ENCODE data around the gene IGF1R.

Gene IGF1R

DNA sequence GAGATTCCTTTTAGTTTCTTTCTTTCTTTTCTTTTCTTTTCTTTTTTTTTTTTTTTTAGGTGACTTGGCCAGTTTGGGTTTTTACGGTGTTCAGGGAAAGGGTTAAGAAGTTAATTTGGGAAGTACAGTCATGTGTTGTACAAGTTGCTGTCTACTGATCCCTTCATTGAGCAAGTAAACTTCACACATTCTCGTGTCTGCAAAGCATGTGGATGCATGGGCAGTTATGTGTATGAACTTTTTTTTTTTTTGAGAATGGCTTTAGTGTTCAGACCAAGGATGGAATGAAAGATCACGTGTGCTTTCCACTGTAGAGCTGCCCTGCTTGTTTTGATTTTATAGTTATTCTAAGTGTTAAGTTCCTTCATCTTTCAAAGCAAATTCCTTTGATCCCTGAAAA lies 227.0 kb downstream of the IGF1R start:
- Histone ChIP-seq H3K4me2 (ENCODE audit: low read length) (no peak overlapping the region), H3K27ac (ENCODE audit: low read length) (no peak overlapping the region), H3K4me1 (ENCODE audit: low read length) (peaks cover 12% of the 10 kb centered on the region), H3K79me2 (ENCODE audit: low read length) (no peaks in the 10 kb centered on the region), H3K4me3 (ENCODE audit: low read length) (no peak overlapping the region), H3K27me3 (ENCODE audit: low read depth, low read length) (peaks cover 16% of the 10 kb centered on the region), H4K20me1 (ENCODE audit: insufficient read depth, low read length) (0 out of 2 replicates have a peak, but pooled peaks cover 8% of the 10 kb centered on the region), H3K9ac (ENCODE audit: low read length) (no peak overlapping the region), H2AFZ (ENCODE audit: low read depth, low read length) (no peak overlapping the region), H3K9me3 (ENCODE audit: insufficient read depth, low read length) (no peaks in the 10 kb centered on the region), H3K36me3 (replicated peaks; ENCODE audit: low read depth, low read length) (no peaks in the 10 kb centered on the region)
- no peak for TF ChIP-seq EZH2phosphoT487 (IDR thresholded peaks at IDR 0.05; ENCODE audit: low read depth)
- TF ChIP-seq, protein P1, sequence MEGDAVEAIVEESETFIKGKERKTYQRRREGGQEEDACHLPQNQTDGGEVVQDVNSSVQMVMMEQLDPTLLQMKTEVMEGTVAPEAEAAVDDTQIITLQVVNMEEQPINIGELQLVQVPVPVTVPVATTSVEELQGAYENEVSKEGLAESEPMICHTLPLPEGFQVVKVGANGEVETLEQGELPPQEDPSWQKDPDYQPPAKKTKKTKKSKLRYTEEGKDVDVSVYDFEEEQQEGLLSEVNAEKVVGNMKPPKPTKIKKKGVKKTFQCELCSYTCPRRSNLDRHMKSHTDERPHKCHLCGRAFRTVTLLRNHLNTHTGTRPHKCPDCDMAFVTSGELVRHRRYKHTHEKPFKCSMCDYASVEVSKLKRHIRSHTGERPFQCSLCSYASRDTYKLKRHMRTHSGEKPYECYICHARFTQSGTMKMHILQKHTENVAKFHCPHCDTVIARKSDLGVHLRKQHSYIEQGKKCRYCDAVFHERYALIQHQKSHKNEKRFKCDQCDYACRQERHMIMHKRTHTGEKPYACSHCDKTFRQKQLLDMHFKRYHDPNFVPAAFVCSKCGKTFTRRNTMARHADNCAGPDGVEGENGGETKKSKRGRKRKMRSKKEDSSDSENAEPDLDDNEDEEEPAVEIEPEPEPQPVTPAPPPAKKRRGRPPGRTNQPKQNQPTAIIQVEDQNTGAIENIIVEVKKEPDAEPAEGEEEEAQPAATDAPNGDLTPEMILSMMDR (IDR thresholded peaks at IDR 0.05; ENCODE audit: low read depth, low read length), result no peak

DNA sequence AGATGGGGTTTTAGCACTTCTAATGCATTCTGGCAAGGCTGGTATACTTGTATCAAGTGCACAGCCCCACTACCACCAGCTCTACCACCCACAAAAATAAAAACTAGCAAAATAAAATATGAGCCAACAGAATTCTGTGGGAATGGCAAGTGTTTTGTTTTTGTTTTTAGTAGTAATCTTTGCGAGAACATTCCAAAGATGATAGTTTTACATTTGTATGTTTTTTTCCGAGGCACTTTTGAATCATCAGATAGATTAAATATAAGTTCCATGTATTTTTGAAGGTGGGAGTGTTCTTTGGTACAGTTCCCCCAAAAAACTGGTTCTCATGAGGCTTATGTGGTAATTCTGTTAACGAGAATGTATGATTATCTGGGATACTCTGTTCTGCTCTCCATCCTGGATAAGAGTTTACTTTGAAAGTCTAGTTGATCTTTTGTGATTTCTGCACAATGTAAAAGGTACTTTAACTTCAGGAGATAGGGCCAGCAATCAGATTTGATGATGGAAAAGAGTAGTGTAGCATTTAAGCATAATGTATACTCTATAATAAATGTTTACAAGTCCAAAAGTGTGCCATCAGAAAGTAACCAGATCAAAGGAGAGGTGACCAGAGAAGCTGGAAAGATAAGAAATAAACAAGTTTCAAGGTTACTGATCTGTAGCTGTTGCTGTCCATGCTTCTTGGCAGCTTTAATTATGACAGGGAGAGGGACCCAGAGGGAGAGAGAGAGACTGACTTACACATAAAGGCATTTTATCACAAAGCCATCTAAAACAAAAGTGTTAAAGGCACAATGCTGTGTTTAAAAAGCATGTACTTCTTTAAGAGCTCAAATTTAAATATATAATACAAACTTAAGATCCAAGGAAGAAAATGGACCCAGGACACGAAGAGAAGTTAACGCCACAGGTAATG lies 228.4 kb downstream of the IGF1R start:
- H3K4me1 ChIP-seq (ENCODE audit: low read length), result peaks cover 13% of the 10 kb centered on the region
- H3K27me3 ChIP-seq (ENCODE audit: low read depth, low read length), result peaks cover 16% of the 10 kb centered on the region
- H2AFZ ChIP-seq (ENCODE audit: low read depth, low read length), result no peak overlapping the region
- H3K9me3 ChIP-seq (ENCODE audit: insufficient read depth, low read length), result no peaks in the 10 kb centered on the region
- H3K36me3 ChIP-seq (replicated peaks; ENCODE audit: low read depth, low read length), result no peaks in the 10 kb centered on the region
- 0 out of 2 replicates have a peak, but pooled peaks cover 8% of the 10 kb centered on the region for H4K20me1 ChIP-seq (ENCODE audit: insufficient read depth, low read length)
- TF ChIP-seq, protein P1 (IDR thresholded peaks at IDR 0.05; ENCODE audit: low read depth, low read length), result no peak
- no peak for TF ChIP-seq EZH2phosphoT487 (IDR thresholded peaks at IDR 0.05; ENCODE audit: low read depth)
- H3K9ac ChIP-seq (ENCODE audit: low read length), result no peak overlapping the region
- no peak overlapping the region for H3K4me2 ChIP-seq (ENCODE audit: low read length)
- H3K79me2 ChIP-seq (ENCODE audit: low read length), result no peaks in the 10 kb centered on the region
- no peak overlapping the region for H3K4me3 ChIP-seq (ENCODE audit: low read length)
- no peak overlapping the region for H3K27ac ChIP-seq (ENCODE audit: low read length)

DNA sequence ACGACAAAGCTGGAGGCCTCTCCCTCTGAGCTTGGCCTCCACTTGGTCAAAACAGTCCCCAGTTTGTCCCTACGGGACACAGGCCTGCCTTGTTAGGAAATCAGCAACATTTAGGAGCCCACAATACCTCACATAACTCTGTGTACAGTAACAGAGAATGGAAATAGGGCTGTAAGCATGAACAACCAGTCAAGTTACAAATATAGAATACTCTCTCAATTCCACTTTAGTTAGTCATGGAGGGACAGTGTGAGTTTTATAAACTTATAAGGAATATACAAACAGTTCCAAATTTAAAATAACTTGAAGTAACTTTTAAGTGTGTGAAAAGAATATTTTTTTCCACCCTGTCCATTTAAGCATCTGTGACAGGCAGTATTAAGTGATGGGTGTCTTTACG lies 229.8 kb downstream of the IGF1R start:
- Histone ChIP-seq H4K20me1 (ENCODE audit: insufficient read depth, low read length) (0 out of 2 replicates have a peak, but pooled peaks cover 8% of the 10 kb centered on the region), H3K9ac (ENCODE audit: low read length) (no peak overlapping the region), H3K9me3 (ENCODE audit: insufficient read depth, low read length) (no peaks in the 10 kb centered on the region), H3K36me3 (replicated peaks; ENCODE audit: low read depth, low read length) (no peaks in the 10 kb centered on the region), H3K4me3 (ENCODE audit: low read length) (no peak overlapping the region), H3K4me1 (ENCODE audit: low read length) (peaks cover 21% of the 10 kb centered on the region), H3K4me2 (ENCODE audit: low read length) (no peak overlapping the region), H3K27ac (ENCODE audit: low read length) (no peak overlapping the region), H2AFZ (ENCODE audit: low read depth, low read length) (no peak overlapping the region), H3K27me3 (ENCODE audit: low read depth, low read length) (peaks cover 14% of the 10 kb centered on the region), H3K79me2 (ENCODE audit: low read length) (no peaks in the 10 kb centered on the region)
- no peak for TF ChIP-seq EZH2phosphoT487 (IDR thresholded peaks at IDR 0.05; ENCODE audit: low read depth)
- TF ChIP-seq, protein P1 (IDR thresholded peaks at IDR 0.05; ENCODE audit: low read depth, low read length), result no peak

DNA sequence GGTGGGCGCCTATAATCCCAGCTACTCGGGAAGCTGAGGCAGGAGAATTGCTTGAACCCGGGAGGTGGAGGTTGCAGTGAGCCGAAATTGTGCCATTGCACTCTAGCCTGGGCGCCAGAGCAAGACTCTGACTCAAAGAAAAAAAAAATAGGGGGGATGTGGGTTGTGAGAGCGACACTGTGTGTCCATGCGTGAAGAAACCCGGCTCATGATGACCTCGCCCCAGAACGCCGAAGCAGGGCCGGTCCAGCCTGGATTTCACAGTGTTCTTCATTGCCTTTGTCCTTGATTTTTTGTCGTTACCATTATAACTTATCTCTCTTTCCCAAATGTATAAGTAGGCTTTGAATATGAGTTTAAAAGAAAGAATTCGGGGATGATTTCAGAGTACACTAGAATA lies 230.5 kb downstream of the IGF1R start:
- Histone ChIP-seq H3K4me1 (ENCODE audit: low read length) (peaks cover 14% of the 10 kb centered on the region), H4K20me1 (ENCODE audit: insufficient read depth, low read length) (0 out of 2 replicates have a peak, but pooled peaks cover 8% of the 10 kb centered on the region), H3K4me3 (ENCODE audit: low read length) (no peak overlapping the region), H3K9me3 (ENCODE audit: insufficient read depth, low read length) (no peaks in the 10 kb centered on the region), H3K4me2 (ENCODE audit: low read length) (no peak overlapping the region), H3K27me3 (ENCODE audit: low read depth, low read length) (peaks cover 7% of the 10 kb centered on the region), H3K9ac (ENCODE audit: low read length) (no peak overlapping the region), H3K36me3 (replicated peaks; ENCODE audit: low read depth, low read length) (no peaks in the 10 kb centered on the region), H3K27ac (ENCODE audit: low read length) (no peak overlapping the region), H3K79me2 (ENCODE audit: low read length) (no peaks in the 10 kb centered on the region), H2AFZ (ENCODE audit: low read depth, low read length) (no peak overlapping the region)
- no peak for TF ChIP-seq EZH2phosphoT487 (IDR thresholded peaks at IDR 0.05; ENCODE audit: low read depth)
- TF ChIP-seq, protein P1 (IDR thresholded peaks at IDR 0.05; ENCODE audit: low read depth, low read length), result no peak
